SU-DHL-6 (cell line): ENCODE results near the gene HCFC1.

ENCODE experiments used
- H2AFZ ChIP-seq: fragments of 200-600 bp; sonication (generic); 2 replicates; pipeline ENCODE4 v1.6.1; 2014; ENCODE audit warnings: low read depth, mild to moderate bottlenecking, moderate library complexity, mixed read lengths, antibody characterized with exemption, low read length; ENCODE audit not compliant: severe bottlenecking
- H3F3A ChIP-seq: fragments of 200-600 bp; shearing (Covaris generic); 2 replicates; pipeline ENCODE4 v1.6.0; 2016; ENCODE audit warnings: antibody characterized with exemption, mild to moderate bottlenecking; ENCODE audit not compliant: insufficient read depth
- H3K27ac ChIP-seq: fragments of 200-600 bp; sonication (generic); 2 replicates; pipeline ENCODE4 v1.5.1; 2016; ENCODE audit warnings: low read depth, mild to moderate bottlenecking, low read length, moderate library complexity, mixed read lengths
- H3K27me3 ChIP-seq: fragments of 200-600 bp; sonication (generic), shearing (Covaris generic); 2 replicates; pipeline ENCODE4 v1.6.0; 2014; ENCODE audit warnings: mild to moderate bottlenecking, low read length
- H3K36me3 ChIP-seq: fragments of 200-600 bp; sonication (generic); 2 replicates; pipeline ENCODE4 v1.6.1; 2014; ENCODE audit warnings: mild to moderate bottlenecking, low read length, mixed read lengths
- H3K4me2 ChIP-seq: fragments of 300-600, 200-600 bp; shearing (Covaris generic), sonication (generic); 2 replicates; pipeline ENCODE4 v1.6.0; 2014; ENCODE audit warnings: low read length, low read depth, mild to moderate bottlenecking; ENCODE audit not compliant: poor library complexity, severe bottlenecking
- H3K4me3 ChIP-seq: fragments of 200-600 bp; sonication (generic); 2 replicates; pipeline ENCODE4 v1.5.1; 2014; ENCODE audit warnings: antibody characterized with exemption, low read length, mild to moderate bottlenecking, mixed read lengths; ENCODE audit not compliant: insufficient read depth, poor library complexity, severe bottlenecking
- H3K79me2 ChIP-seq: fragments of 200-600 bp; sonication (generic); 2 replicates; pipeline ENCODE4 v1.6.1; 2014; ENCODE audit warnings: mild to moderate bottlenecking, low read length, moderate library complexity; ENCODE audit not compliant: insufficient read depth
- H3K9ac ChIP-seq: fragments of 200-600 bp; sonication (generic); 2 replicates; pipeline ENCODE4 v1.7.0; 2014; ENCODE audit warnings: mild to moderate bottlenecking, low read length
- H3K9me2 ChIP-seq: fragments of 200-600 bp; sonication (generic); replicated peaks from 2 replicates; pipeline ENCODE4 v1.6.1; 2014; ENCODE audit warnings: low read length; ENCODE audit not compliant: insufficient read depth
- H3K9me3 ChIP-seq: fragments of 200-600 bp; sonication (generic); 2 replicates; pipeline ENCODE4 v1.6.1; 2014; ENCODE audit warnings: low read length, mixed read lengths; ENCODE audit not compliant: insufficient read depth
- H4K20me1 ChIP-seq: fragments of 200-600 bp; sonication (generic); 2 replicates; pipeline ENCODE4 v1.6.1; 2014; ENCODE audit warnings: low read depth, mild to moderate bottlenecking, antibody characterized with exemption, low read length, moderate library complexity, mixed read lengths
- EZH2phosphoT487 ChIP-seq: fragments of 200-600 bp; sonication (generic), shearing (Covaris generic); conservative IDR thresholded peaks from 2 replicates; pipeline ENCODE4 v1.6.1; 2018; ENCODE audit warnings: mild to moderate bottlenecking, antibody characterized with exemption, low read length, moderate library complexity, mixed read lengths
- TF ChIP-seq, protein P1 (sequence below): fragments of 200-600 bp; sonication (generic); IDR thresholded peaks from one replicate; pipeline ENCODE4 v1.5.1; 2017; ENCODE audit warnings: antibody characterized with exemption, mild to moderate bottlenecking, low read length, moderate library complexity; ENCODE audit not compliant: insufficient read depth, poor library complexity, severe bottlenecking

HCFC1 gene

DNA sequence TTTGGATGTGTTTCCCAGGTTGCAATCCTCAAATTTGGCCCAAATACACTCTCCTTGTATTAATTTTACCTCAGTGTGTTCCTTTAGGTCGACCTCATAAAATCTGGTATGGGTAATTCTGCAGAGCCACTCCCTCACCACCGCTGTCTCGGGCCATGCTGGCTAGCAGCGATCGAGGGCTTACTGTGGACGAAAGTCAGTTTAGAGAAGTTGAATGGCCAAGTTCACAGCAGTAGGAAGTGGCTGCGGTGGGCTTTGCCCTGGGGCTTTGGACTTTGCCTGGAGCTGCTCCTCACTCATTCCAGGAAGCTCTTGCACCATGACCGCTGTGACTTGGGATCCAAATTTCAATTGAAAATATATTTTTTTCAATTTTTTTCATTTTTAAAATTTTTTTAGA is 20.6 kb upstream of the HCFC1 start:
- H3K9me2 ChIP-seq = no peaks in the 10 kb centered on the region
- H3K27me3 ChIP-seq = no peaks in the 10 kb centered on the region
- TF ChIP-seq EZH2phosphoT487 = no peak
- TF ChIP-seq, protein P1, sequence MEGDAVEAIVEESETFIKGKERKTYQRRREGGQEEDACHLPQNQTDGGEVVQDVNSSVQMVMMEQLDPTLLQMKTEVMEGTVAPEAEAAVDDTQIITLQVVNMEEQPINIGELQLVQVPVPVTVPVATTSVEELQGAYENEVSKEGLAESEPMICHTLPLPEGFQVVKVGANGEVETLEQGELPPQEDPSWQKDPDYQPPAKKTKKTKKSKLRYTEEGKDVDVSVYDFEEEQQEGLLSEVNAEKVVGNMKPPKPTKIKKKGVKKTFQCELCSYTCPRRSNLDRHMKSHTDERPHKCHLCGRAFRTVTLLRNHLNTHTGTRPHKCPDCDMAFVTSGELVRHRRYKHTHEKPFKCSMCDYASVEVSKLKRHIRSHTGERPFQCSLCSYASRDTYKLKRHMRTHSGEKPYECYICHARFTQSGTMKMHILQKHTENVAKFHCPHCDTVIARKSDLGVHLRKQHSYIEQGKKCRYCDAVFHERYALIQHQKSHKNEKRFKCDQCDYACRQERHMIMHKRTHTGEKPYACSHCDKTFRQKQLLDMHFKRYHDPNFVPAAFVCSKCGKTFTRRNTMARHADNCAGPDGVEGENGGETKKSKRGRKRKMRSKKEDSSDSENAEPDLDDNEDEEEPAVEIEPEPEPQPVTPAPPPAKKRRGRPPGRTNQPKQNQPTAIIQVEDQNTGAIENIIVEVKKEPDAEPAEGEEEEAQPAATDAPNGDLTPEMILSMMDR = no peak
- no peaks in the 10 kb centered on the region for H3K36me3 ChIP-seq
- no peaks in the 10 kb centered on the region for H3F3A ChIP-seq
- no peaks in the 10 kb centered on the region for H3K9me3 ChIP-seq
- no peaks in the 10 kb centered on the region for H4K20me1 ChIP-seq
- H2AFZ ChIP-seq = no peak overlapping the region
- no peak overlapping the region for H3K4me2 ChIP-seq
- no peak overlapping the region for H3K4me3 ChIP-seq
- H3K27ac ChIP-seq = no peak overlapping the region
- H3K79me2 ChIP-seq = no peaks in the 10 kb centered on the region
- no peak overlapping the region for H3K9ac ChIP-seq

DNA sequence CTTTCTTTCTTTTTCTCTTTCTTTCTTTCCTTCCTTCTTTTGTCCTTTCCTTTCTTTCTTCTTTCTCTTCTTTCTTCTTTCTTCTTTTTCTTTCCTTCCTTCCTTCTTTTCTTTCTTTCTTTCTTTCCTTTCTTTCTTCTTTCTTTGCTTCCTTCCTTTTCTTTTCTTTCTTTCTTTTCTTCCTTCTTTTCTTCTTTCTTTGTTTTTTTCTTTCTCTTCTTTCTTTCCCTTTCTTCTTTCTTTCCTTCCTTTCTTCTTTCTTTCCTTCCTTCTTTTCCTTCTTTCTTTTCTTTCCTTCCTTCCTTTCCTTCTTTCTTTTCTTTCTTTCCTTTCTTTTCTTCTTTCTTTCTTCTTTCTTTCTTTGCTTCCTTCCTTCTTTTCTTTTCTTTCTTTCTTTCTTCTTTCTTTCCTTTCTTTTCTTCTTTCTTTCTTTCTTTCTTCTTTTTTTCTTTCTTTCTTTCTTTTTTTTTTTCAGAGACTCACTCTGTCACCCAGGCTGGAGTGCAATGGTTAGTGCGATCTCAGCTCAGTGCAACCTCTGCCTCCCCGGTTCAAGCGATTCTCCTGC is 19.5 kb upstream of the HCFC1 start:
- TF ChIP-seq EZH2phosphoT487 = no peak
- TF ChIP-seq, protein P1 = no peak
- H3K27me3 ChIP-seq = no peaks in the 10 kb centered on the region

DNA sequence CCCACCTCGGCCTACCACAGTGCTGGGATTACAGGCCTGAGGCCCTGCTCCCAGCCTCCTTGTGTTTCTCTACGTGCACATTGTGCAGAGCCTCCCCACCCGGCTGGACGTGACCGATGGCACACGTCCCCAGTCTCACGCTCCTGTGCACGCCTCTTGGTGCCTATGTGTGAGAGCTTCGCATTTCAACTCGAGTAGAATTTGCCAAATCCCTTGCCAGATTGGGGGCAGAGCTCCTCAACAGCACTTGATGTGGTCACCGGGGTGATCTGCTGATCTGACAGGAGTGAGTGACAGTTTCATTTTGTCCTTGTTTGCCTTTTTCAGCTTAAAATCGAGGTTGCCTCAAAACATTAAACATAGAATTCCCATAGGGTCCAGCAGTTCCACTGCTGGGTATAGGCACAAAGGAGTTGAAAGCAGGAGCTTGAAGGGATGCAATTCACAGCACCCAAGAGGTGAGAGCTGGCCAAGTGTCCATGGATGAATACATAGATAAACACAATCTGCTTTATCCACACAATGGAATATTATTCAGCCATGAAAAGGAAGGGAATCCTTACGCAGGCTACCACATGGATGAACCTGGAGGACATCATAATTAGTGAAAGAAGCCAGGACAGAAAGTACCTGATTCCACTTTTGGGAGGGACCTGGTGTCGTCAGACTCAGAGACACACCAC is 18.5 kb upstream of the HCFC1 start:
- Histone ChIP-seq H3K9me2 (no peaks in the 10 kb centered on the region), H3K4me3 (no peak overlapping the region), H3K4me2 (no peak overlapping the region), H3K27me3 (no peaks in the 10 kb centered on the region), H3K9ac (no peak overlapping the region), H3K36me3 (no peaks in the 10 kb centered on the region), H3K79me2 (no peaks in the 10 kb centered on the region), H4K20me1 (no peaks in the 10 kb centered on the region), H2AFZ (no peak overlapping the region), H3K27ac (no peak overlapping the region), H3K9me3 (no peaks in the 10 kb centered on the region), H3F3A (no peaks in the 10 kb centered on the region)
- no peak for TF ChIP-seq EZH2phosphoT487
- TF ChIP-seq, protein P1 = no peak

More for the DNA sequence above, 19.5 kb upstream of the HCFC1 start:
- Histone ChIP-seq H3K4me2 (no peak overlapping the region), H3K36me3 (no peaks in the 10 kb centered on the region), H4K20me1 (no peaks in the 10 kb centered on the region), H3F3A (no peaks in the 10 kb centered on the region), H3K9ac (no peak overlapping the region), H2AFZ (no peak overlapping the region), H3K9me2 (no peaks in the 10 kb centered on the region), H3K79me2 (no peaks in the 10 kb centered on the region), H3K27ac (no peak overlapping the region), H3K9me3 (no peaks in the 10 kb centered on the region), H3K4me3 (no peak overlapping the region)
